GM18867 (cell line): ENCODE measurements around the gene KXD1.
A peak's percentile ranks its signal among the peaks of the same experiment; 100 is the strongest.
"Not testable (repeated sequence)": the region's sequence is repeated elsewhere in the genome, so short reads cannot be mapped to it uniquely, and the experiment has no call there.

Source experiments
- ATAC-seq: cut with Tn5 transposase; IDR thresholded peaks from one replicate; pipeline ENCODE4 v1.9.1; 2021; ENCODE audit warnings: mild to moderate bottlenecking, moderate library complexity; ENCODE audit not compliant: unreplicated experiment

Gene KXD1

DNA sequence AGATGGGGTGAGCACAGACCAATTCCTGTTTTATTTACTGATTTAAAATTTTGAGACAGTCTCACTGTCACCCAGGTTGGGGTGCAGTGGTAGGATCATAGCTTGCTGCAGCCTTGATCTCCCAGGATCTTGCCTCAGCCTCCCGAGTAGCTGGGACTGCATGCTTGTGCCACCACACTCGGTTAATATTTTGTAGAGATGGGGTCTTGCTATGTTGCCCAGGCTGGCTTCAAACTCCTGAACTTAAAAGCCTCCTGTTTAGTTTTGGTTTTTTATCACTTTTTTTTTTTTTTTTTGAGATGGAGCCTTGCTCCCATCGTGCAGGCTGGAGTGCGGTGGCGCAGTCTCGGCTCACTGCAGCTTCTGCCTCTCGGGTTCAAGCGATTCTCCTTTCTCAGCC, 18.7 kb downstream of the KXD1 start:
- no peak for ATAC-seq

DNA sequence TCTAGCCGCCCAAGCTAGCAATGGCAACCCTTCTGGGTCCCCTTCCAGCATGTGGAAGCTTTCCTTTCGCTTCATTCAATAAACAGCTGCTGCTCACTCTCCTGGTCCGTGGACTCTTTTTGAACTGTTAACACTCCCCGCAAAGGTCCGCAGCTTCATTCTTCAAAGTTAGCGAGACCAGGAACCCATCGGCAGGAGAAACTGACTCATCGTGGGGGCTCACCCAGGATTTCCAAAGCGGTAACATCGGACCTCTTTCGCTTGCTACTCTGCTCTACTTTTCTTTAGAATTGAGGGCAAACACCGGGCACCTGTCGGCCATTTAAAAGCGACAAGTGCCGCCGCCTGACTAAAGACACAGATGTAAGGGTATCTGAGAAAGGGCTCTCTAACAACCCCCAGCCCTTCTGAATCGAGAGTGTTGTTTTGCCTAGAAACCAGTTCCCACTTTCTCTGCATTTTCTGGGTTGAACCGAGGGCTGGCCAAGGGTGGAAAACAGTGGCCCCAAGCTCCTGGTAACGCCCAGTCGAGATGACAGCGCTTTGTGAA, 19.8 kb downstream of the KXD1 start:
- ATAC-seq, result no peak

GRCh38 chr19:18580311-18580710, 22.6 kb downstream of the KXD1 start:
- ATAC-seq, result no peak

DNA sequence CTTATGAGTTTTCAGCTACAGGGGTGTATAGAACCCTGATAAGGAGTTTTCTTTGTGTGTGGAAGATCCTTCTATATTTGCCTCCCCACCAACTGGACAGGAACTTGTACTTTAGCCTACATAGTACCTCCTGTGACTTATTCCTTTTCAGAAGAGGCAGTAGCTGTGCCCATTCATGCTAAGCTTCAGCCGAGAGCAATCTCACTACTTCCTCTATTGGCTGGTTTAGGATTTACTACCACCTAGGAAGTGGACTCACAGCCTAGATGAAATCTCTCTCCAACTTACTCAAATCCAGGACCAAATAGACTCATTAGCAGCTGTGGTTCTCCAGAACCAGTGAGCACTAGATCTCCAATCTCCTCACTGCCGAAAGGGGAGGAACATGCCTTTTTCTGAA, 28.6 kb downstream of the KXD1 start:
- ATAC-seq, result no peak

GRCh38 chr19:18587561-18587960, 29.9 kb downstream of the KXD1 start:
- ATAC-seq, result no peak

- no peak for ATAC-seq
Measured at GRCh38 chr19:18587962-18588610, 30.4 kb downstream of the KXD1 start.

DNA sequence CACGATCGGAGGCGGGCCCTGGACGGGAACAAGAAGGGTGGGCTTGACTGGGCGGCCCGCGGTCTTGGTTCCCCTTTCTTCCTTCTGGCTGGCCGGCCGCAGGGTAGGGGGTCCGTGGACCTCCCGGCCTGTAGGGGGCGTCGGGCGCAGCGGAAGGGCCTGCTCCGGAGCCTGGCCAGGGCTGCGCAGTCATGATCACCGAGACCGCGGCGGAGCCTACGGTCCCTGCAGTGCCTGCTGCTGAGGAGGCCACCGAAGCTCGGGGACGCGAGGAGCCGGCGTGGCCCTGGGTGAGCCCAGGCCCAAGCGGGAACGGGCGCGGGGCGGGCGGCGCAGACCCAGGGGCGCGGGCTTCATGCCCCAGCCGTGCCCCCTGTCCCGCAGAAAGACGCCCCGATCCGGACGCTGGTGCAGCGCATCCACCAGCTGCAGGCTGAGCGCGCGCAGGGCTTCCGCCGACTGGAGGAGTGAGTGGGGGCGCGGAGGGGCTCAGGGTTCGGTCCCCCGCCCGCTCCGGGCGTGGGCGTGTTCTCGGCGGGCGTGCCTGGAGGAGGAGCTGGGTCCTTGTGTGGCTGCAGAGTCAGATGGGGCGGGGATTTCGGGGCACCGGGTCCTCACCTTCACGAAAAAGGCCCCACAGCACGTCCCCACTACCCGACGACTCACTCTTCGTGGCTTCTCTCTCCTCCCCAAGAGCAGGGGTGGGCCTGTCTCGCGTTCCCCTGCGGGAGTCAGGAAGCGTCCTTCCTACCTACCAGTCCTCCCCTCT, 31.1 kb downstream of the KXD1 start, which contains the start of gene REX1BD:
Gene REX1BD, plus strand, starts transcription at position 188 of the 769 bp plus-strand sequence. Its CDS starts 4 bp downstream, at position 192.
- peak; percentile 81 for ATAC-seq

DNA sequence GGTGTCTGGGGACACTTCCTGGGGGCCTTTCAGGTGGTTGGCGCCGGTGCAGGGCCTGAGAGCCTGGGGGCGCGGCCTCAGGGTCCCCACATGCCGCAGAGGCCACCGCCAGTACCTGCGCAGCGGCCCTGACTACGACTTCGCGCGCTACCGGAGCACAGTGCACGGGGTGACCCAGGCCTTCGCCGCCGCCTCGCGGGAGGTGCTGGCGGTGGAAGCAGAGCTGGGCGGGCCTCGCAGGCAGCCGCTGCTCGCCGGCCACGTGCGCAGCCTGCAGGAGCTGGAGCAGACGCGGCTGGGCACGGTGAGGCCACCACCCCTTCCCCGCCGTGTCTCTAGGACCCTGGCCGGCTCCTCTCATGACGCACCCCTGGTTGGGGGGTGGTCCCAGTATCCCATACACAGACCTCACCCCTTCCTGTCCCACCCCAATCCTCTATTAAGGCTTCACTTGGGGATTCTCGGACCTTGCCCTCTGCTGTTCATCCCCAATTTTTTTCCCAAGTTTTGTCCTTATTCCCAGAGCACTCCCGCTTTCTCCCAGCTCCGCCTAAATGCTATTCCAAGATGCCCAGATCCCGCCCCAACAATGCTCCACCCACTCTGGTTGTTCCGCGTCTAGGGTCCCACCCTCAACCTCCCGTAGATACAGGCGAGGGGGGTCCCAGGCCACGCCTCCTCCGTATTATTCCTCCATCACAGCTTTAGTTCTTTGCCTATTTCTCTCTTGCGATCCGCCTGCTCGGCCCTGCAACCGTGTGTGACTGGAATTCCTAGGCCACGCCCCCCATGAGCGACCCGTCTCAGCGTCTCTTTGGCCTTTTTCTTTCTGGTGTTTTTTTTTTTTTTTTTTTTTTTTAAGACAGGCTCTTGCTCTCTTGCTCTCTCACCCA, 32.0 kb downstream of the KXD1 start:
- peak; percentile 28 for ATAC-seq

- ATAC-seq, result no peak
Measured at GRCh38 chr19:18590273-18591272, 32.9 kb downstream of the KXD1 start.

GRCh38 chr19:18591735-18592385, 34.2 kb downstream of the KXD1 start:
- no peak for ATAC-seq

GRCh38 chr19:18592732-18593131, 35.1 kb downstream of the KXD1 start:
- ATAC-seq, result not testable (repeated sequence)

DNA sequence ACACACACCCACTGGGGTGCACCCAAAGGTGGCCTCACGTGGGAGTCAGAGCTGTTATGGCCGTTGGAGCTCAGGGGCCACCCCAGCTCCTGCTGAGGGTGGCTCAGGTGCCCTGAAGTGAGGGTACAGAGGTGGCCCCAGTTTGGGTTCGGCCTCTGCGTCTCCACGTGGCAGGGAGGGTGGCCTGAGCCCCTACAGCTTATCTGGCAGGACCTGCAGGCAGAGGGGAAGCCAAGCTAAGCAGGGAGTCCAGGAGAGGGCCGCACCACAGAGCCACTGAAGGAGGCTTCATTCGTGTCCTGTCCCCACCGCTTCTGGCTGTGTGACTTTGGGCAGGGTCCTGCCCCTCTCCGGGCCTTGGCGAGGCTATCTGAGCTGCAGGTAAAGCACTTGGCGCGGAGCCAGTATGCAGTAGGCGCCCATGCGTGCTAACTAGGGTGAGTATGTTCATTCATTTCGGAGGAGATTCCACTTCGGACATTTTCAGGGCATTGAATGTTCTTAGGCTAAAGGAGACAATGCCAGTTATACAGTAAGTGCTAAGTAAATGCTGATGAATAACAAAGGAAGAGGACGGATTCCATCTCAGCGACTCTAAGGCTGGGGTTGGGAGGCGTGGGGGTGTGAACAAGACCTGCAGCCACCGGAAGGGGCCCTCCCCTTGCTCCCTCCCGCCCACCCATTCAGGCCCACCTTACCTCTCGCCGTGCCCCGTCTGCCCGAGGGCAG, 35.9 kb downstream of the KXD1 start:
- no peak for ATAC-seq

GRCh38 chr19:18594096-18594823, 36.6 kb downstream of the KXD1 start:
- ATAC-seq, result no peak

GRCh38 chr19:18594824-18595373, 37.2 kb downstream of the KXD1 start:
- no peak for ATAC-seq

- no peak for ATAC-seq
Measured at GRCh38 chr19:18595475-18595874, 37.8 kb downstream of the KXD1 start.

- ATAC-seq, result no peak
Measured at GRCh38 chr19:18596752-18597157, 39.1 kb downstream of the KXD1 start.

- no peak for ATAC-seq
Measured at GRCh38 chr19:18597809-18598660, 40.4 kb downstream of the KXD1 start.
